Naive B cell (primary cell): Measurements from ENCODE around the gene RSPH9. TPM values are rescaled to one million over a fixed set of nuclear protein-coding genes. Genes with fewer than 3 reads are reported as not detected.

Experiments
- ATAC-seq, 2 donors: fragments of 150-1000 bp; cut with Tn5 transposase; 2 replicates each; pipeline ENCODE4 v1.10.0; 2021; ENCODE audit warnings: low read depth in 2 of 2, mild to moderate bottlenecking in 2 of 2, moderate library complexity in 2 of 2
- DNase-seq: peaks from one replicate; pipeline ENCODE4 v3.0.0; 2022
- H3K27ac Mint-ChIP-seq, 6 donors: one replicate each; pipeline ENCODE4 v1.8.0; 2020 to 2022; ENCODE audit warnings: mild to moderate bottlenecking in 6 of 6, mixed read lengths in 6 of 6, moderate library complexity in 5 of 6, inconsistent platforms in 2 of 6
- H3K27me3 Mint-ChIP-seq, 3 donors: one replicate each; pipeline ENCODE4 v1.8.0; 2021 to 2022; ENCODE audit warnings: mixed read lengths in 3 of 3, mild to moderate bottlenecking in 1 of 3
- H3K36me3 Mint-ChIP-seq, 2 donors: one replicate each; pipeline ENCODE4 v1.8.0; 2020 to 2022; ENCODE audit warnings: mixed read lengths in 2 of 2, inconsistent platforms in 1 of 2, mild to moderate bottlenecking in 1 of 2
- H3K4me1 Mint-ChIP-seq, 3 donors: one replicate each; pipeline ENCODE4 v1.8.0; 2020 to 2022; ENCODE audit warnings: mixed read lengths in 3 of 3, inconsistent platforms in 1 of 3, mild to moderate bottlenecking in 1 of 3, moderate library complexity in 1 of 3
- H3K4me3 Mint-ChIP-seq, 8 donors: one replicate each; pipeline ENCODE4 v1.8.0; 2020 to 2022; ENCODE audit warnings: mild to moderate bottlenecking in 8 of 8, mixed read lengths in 8 of 8, moderate library complexity in 8 of 8, inconsistent platforms in 2 of 8
- H3K9me3 Mint-ChIP-seq, 7 donors: one replicate each; pipeline ENCODE4 v1.8.0; 2020 to 2022; ENCODE audit warnings: mixed read lengths in 7 of 7, mild to moderate bottlenecking in 5 of 7, inconsistent platforms in 2 of 7, moderate library complexity in 1 of 7
- polyA plus RNA-seq, 6 donors: library from polyadenylated mRNA; unstranded; fragments of 300-500 nt; fragmentation: Illumina TruSeq; gene quantifications; one replicate each; pipeline ENCODE4 v1.2.3, GENCODE V29; 2021; ENCODE audit warnings: low read depth in 6 of 6

The RSPH9 gene
- polyA plus RNA-seq, 6 donors from 2014 or later, result 0.96 to 1.9 (median 1.5) TPM; not detected in 1

DNA sequence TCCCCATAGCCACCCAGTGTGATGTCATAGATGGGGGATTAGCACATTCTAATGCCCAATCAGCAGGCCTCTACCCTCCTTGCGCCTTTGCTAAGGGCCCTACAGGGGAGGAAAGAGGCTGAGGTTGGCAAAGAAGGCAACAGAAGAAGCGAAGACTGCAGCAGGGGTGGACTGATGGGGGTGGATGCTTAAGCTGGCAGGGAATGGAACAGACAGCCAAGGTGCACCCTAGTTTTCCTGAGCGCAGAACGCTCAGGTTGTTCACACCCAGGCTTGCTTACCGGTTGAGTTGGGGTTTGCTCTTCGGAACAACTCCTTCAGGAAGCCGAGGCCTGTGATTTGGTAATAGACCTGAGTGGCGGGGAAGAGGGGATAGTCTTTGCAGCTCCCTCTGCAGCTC is 30.1 kb downstream of the RSPH9 start:
- peak overlapping the region in 2 of 8 donors; percentile 42 to 50 for H3K4me3 Mint-ChIP-seq
- no peaks in the 10 kb centered on the region for H3K27me3 Mint-ChIP-seq
- peak overlapping the region in 1 of 6 donors; percentile 37 for H3K27ac Mint-ChIP-seq
- ATAC-seq, result no peak
- DNase-seq, result no peak
- no peaks in the 10 kb centered on the region for H3K9me3 Mint-ChIP-seq
- peaks cover under 1 to 25% of the 10 kb centered on the region in 2 donors for H3K36me3 Mint-ChIP-seq
- H3K4me1 Mint-ChIP-seq, result peaks cover 0 to 3% (median 0%) of the 10 kb centered on the region in 3 donors

DNA sequence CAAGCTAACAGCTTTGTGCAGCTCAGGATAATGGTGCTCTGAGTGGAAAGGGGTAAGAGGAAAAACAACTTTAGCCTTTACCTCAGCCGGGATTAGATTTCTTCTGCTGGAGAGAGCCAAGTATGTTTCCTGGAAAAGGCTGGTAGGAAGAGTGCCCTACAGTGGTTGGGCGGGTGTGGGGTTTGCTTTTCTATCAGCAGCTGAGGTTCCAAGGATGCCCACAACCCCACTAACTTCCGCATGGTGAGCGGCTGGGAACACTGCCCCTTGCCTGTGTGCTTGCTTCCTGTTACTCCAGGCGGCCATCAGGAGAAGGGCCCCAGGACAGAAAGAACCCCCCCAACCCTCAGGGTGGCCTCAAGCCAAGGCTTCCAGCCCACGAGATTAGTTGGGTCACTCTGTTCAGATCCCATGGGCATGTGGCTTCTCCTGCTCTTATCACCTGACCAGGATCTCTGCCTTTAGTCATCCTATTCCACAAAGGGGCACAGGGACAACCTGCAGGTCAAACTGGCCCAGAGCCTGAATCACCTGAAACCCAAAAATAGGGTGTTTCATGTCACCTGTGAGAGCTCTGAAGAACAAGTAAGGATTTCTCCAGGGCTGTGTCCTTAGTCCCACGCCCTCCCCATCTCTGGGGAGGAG is 32.2 kb downstream of the RSPH9 start:
- Mint-ChIP-seq H3K27ac (no peak overlapping the region), H3K4me1 (peaks cover 5 to 9% (median 7%) of the 10 kb centered on the region in 3 donors), H3K36me3 (peaks cover 7 to 24% of the 10 kb centered on the region in 2 donors), H3K9me3 (no peaks in the 10 kb centered on the region), H3K4me3 (no peak overlapping the region), H3K27me3 (no peaks in the 10 kb centered on the region)
- no peak for DNase-seq
- no peak for ATAC-seq

DNA sequence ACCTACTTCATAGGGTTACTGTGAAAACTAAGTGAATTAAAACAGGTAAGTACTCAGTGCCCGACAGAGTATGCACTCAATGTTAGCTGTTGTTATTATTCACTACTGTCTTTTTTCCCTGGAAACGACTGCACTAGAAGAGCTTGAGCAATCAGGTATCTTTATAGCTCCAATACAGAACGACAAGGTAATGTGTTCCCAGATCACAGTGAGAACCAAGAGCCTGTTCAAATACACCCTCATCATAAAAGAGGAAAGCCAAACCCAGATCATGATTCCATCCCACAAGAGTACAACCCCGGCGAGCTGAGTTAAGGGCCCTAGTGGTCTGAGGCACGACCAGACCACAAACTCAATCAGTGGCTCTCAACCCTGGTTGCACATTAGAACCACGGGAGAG is 32.9 kb downstream of the RSPH9 start:
- Mint-ChIP-seq H3K4me1 (peaks cover 10 to 13% (median 12%) of the 10 kb centered on the region in 3 donors), H3K9me3 (no peaks in the 10 kb centered on the region), H3K36me3 (peaks cover 7 to 23% of the 10 kb centered on the region in 2 donors), H3K4me3 (no peak overlapping the region), H3K27ac (no peak overlapping the region), H3K27me3 (no peaks in the 10 kb centered on the region)
- ATAC-seq (no peak), DNase-seq (no peak)

DNA sequence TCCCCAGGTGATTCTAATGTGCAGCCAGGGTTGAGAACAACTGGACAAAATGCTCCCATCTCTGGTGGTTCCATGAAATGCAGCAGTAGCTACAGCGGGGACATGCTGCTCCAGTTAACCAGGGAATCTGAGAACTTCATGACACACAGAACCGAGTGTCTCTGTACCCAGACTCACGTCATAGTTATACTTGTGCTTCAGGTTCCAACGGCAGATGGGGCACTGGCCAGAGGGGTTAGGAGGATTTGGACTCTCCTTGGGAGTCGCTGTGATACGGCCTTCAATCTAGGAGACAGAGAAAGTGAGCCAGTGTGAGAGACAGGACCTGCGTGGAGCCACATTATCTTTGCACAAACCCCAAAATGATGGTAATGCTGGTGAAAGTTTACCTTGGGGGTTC is 33.5 kb downstream of the RSPH9 start:
- Mint-ChIP-seq H3K27me3 (no peaks in the 10 kb centered on the region), H3K4me1 (peaks cover 16 to 19% (median 18%) of the 10 kb centered on the region in 3 donors), H3K4me3 (no peak overlapping the region), H3K27ac (no peak overlapping the region), H3K36me3 (peaks cover 7 to 17% of the 10 kb centered on the region in 2 donors), H3K9me3 (no peaks in the 10 kb centered on the region)
- DNase-seq (no peak), ATAC-seq (no peak)

DNA sequence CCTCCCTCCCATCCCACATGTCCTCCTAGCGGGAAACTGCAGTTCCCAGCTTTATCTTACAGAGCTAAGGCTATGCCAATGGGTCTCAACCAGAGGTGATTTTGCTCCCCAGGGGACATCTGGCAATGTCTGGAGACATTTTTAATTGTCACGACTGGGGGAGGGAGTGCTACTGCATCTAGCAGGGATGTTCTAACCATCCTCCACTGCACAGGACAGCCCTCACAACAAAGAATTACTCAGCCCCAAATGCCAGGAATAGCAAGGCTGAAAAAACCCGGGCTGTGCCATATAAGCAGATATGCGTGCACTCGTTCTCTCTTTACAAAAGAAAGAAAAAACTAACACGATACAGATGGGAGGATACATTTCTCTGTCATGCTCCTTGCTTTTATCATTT is 34.2 kb downstream of the RSPH9 start:
- Mint-ChIP-seq H3K4me3 (no peak overlapping the region), H3K9me3 (no peaks in the 10 kb centered on the region), H3K27ac (no peak overlapping the region), H3K4me1 (peaks cover 23 to 25% (median 24%) of the 10 kb centered on the region in 3 donors), H3K36me3 (peaks cover 7 to 16% of the 10 kb centered on the region in 2 donors), H3K27me3 (no peaks in the 10 kb centered on the region)
- no peak for ATAC-seq
- DNase-seq, result no peak

DNA sequence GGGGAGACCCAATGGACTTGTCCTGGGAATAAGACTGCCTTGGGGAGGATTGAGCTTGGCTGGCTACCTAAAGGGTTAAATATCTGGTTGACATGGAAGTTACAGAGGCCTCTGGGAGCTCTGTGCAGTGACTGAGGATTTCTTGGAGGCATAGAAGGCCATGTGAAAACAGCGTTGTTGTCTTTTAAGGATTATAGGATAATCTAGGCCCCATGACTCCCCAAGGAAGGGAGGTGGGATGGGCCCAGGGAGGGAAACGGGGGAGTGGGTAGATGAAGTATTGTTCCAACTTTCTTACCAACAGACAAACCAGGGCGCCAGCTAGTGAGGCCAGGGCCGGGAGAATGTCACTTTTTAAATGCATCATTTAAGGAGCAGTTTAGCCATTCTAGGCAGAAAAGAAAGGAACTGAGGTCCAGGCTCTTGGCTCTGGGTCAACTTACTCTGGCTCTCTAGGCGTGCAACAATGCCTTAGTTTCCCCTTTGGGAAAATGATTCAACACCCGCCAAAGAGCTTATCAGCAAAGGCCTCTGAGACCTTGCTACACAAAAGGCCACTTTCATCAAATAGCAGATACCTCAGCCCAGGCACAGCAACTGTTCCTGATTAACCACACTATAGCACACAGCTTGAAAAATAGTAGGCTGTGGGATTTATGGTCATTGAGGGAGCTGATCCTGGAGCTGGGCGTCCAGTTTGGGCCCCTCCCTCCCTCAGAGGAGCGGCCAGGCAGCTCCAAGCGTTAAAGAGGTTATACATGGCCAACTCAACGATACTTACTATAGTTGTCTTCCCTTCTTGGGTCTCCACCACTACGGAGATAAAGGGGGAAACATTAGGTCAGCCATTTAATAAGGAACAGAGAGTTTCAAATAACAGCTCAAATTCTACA is 35.7 kb downstream of the RSPH9 start:
- ATAC-seq (no peak), DNase-seq (no peak)
- Mint-ChIP-seq H3K4me3 (peak overlapping the region in 1 of 8 donors; percentile 11), H3K36me3 (peaks cover 7 to 8% of the 10 kb centered on the region in 2 donors), H3K4me1 (peaks cover 33 to 38% (median 35%) of the 10 kb centered on the region in 3 donors), H3K27ac (peak overlapping the region in 2 of 6 donors; percentile 33 to 78), H3K27me3 (no peaks in the 10 kb centered on the region), H3K9me3 (no peaks in the 10 kb centered on the region)

DNA sequence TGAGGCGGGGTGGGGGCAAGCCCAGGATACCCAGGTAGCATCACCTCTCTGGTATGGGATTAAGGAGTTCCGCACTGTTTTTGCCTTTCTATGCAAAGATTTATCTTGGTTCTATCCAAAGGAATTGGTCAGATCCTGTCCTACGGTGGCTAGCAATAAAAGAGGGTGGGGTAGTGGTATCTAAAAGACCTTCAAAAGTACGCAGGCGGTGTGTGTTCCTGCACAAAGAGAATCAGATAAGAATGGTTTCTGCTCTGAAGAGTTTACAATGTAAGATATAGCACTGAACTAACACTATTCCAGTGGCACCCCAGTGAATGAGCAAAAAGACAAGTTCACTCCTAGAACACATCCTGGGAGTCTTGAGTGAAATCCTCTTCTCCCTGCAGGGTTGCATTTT is 36.5 kb downstream of the RSPH9 start:
- Mint-ChIP-seq H3K4me3 (no peak overlapping the region), H3K9me3 (no peaks in the 10 kb centered on the region), H3K4me1 (peaks cover 36 to 43% (median 42%) of the 10 kb centered on the region in 3 donors), H3K27me3 (no peaks in the 10 kb centered on the region), H3K27ac (no peak overlapping the region), H3K36me3 (peaks cover 7 to 8% of the 10 kb centered on the region in 2 donors)
- ATAC-seq (no peak), DNase-seq (no peak)

DNA sequence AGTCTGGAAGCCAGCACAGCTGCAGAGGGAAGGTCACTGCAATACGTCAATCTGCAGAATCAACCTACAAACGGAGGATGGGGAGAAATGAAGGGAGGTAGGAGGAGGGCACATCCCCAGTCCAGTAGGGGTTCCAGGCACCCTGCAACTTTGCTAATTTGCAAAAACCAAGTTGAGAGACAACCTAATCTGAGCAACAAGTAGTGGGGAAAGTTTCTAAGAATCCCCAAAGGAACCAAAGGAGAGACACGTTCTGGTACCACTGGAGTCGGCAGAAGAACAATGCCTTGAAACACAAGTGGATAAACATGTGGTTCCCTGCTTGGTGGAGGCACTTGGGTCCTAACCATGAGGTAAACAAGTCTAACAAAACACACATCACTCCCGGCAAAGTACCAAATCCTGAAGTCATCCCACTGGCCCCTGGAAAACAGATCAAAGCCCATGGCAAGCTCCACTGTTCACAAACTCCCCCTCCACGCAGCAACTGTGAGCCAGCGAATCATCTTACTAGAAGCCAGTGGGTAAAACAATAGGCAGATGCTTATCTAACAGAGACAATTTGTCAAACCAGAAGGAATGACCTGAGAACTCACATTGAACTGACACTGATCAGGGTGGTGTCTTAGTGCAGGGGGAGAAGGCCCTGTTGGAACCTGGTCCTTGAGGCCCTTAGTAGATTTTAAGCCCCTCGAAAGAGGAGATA is 38.0 kb downstream of the RSPH9 start:
- Mint-ChIP-seq H3K9me3 (no peaks in the 10 kb centered on the region), H3K4me3 (peak overlapping the region in 1 of 8 donors; percentile 48), H3K36me3 (peaks cover 7 to 8% of the 10 kb centered on the region in 2 donors), H3K4me1 (peaks cover 47 to 57% (median 55%) of the 10 kb centered on the region in 3 donors), H3K27me3 (no peaks in the 10 kb centered on the region), H3K27ac (no peak overlapping the region)
- ATAC-seq (no peak), DNase-seq (no peak)

DNA sequence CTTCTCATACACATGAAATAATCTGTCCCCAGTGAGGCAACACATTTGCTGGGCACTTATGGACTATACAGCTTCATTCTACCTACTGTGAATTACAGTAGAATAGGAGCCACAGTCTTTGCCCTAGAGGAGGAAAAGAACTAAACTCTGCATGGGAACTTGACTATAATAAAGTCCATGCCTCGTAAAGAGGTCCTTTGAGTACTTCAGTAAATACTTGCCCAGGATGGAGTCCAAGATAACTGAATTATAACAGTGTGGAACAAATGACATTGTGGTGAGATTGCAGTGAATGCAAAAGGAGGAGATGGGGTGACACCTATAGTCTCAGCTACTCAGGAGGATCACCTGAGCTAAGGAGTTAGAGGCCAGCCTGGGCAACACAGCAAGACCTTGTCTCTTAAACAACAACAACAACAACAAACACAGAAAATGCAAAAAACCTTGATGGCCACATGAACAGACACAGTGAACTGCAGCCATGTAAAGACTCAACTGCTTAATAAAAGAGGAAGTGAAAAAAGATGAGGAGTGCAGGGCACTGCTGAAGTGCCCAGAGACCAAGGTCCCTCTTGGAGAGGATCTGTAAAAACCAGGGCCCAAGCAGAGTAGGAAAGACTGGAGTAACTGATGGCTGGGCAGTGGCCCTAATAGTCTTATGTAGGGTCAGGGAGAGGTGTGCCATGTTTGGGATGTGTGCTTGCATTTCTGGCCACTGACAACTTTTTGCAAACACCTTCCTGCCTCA is 39.0 kb downstream of the RSPH9 start:
- Mint-ChIP-seq H3K27ac (peak overlapping the region in 5 of 6 donors; percentile 33 to 89 (median 88)), H3K4me3 (peak overlapping the region in 6 of 8 donors; percentile 2 to 83 (median 48)), H3K9me3 (no peaks in the 10 kb centered on the region), H3K36me3 (peaks cover 7 to 8% of the 10 kb centered on the region in 2 donors), H3K4me1 (peaks cover 52 to 66% (median 60%) of the 10 kb centered on the region in 3 donors), H3K27me3 (no peaks in the 10 kb centered on the region)
- DNase-seq, result peak; percentile 36
- peak; percentile 66 to 68 for ATAC-seq

DNA sequence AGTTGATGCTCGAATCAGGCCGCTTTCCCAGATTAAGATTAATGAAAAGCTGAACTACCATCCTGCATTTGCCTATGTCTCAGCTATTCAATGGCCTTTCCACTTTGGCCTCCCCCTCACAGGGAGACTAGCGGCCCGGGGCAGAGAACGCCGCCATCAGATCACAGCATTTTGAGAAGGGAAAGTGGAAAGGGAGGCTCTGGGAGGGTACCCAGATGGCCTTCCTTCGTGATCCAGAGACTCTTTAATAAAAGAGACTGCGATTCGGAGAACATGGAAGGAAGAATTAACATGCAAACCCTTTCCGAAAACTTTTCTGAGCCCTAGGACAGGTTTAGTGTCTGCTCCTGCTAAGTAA is 42.2 kb downstream of the RSPH9 start:
- H3K4me3 Mint-ChIP-seq, result peak overlapping the region; percentile 85 to 98 (median 96)
- peak overlapping the region; percentile 94 to 97 (median 96) for H3K27ac Mint-ChIP-seq
- no peak for ATAC-seq
- DNase-seq, result no peak
- no peaks in the 10 kb centered on the region for H3K9me3 Mint-ChIP-seq
- H3K4me1 Mint-ChIP-seq, result peaks cover 46 to 61% (median 53%) of the 10 kb centered on the region in 3 donors
- H3K27me3 Mint-ChIP-seq, result no peaks in the 10 kb centered on the region
- no peaks in the 10 kb centered on the region for H3K36me3 Mint-ChIP-seq

DNA sequence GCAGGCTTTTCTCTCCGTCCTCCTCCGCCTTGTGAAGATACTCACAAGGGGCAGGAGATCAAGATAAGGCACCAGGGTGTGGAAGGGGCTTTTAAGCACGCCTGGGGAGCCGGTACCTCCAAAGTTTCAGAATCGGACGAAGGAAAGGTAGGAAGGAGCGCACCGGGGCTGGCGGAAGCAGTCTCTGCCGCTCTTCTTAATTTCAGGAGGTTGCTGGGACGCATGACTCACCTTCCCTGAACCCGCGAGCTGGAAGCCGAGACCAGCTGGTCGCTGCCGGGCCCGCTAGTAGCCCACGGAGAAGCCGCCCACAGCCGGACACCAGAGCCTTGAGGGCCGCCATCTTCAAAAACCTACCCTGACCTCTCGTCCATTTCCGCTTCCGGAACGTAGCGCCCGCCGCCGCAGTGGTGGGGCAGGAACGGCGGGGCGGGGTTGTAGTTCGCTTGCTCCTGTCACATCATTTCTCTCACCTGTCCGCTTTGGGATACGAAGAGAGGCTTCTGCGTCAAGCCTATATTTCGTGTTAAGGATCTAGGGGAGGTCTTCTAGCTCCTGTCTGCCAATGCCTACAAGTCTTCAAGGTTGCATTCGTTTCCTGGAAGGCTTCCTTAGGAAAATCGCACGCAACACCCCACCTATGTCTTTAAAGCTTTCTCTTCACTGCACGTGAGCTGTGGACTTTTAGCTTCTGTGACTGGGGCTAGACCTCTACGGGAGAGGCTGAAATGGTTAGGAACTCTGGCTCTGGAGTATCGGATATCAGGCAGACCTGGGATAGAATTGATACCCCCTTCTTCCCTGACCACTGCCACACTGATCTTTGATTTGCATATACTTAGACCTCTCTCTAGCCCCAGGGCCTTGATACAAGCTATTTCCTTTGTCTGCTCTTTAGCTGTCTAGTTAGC is 42.9 kb downstream of the RSPH9 start, which contains the start of gene MRPS18A:
Gene MRPS18A, minus strand, starts transcription at position 355 of the 911 bp plus-strand sequence. Its CDS starts 12 bp downstream, at position 343.
- no peaks in the 10 kb centered on the region for H3K36me3 Mint-ChIP-seq
- ATAC-seq (peak; percentile 93), DNase-seq (peak; percentile 75)
- peak within 1 kb of the TSS; percentile 85 to 98 (median 96) for H3K4me3 Mint-ChIP-seq
- H3K9me3 Mint-ChIP-seq, result no peaks in the 10 kb centered on the region
- peaks cover 42 to 57% (median 49%) of the 10 kb centered on the region in 3 donors for H3K4me1 Mint-ChIP-seq
- peak within 1 kb of the TSS; percentile 94 to 97 (median 96) for H3K27ac Mint-ChIP-seq
- no peaks in the 10 kb centered on the region for H3K27me3 Mint-ChIP-seq

DNA sequence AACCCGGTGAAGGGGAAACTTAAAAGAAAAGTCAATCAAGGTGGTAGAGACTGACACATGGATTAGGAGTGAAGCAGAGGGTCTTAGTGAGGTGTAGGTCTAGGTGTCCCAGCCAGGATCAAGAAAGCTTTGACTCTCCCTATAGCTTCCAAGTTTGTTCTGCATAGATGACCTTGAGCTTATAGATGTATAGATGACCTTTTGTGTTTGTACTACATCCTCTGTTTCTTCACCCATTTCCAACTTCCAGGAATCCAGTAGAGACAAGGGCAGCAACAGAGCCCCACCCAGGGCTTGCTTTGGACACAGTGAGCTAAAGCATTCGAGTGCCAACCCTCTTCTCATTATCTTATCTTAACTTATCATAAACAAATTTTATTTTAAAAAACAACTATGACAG is 44.6 kb downstream of the RSPH9 start:
- no peak overlapping the region for H3K27ac Mint-ChIP-seq
- H3K36me3 Mint-ChIP-seq, result no peaks in the 10 kb centered on the region
- peaks cover 28 to 40% (median 31%) of the 10 kb centered on the region in 3 donors for H3K4me1 Mint-ChIP-seq
- peak overlapping the region in 4 of 8 donors; percentile 2 to 98 (median 41) for H3K4me3 Mint-ChIP-seq
- DNase-seq (no peak), ATAC-seq (no peak)
- no peaks in the 10 kb centered on the region for H3K9me3 Mint-ChIP-seq
- H3K27me3 Mint-ChIP-seq, result peaks cover 0 to 1% (median under 1%) of the 10 kb centered on the region in 3 donors
